HS-5 (cell line): ENCODE data around the gene LRRK1.

Experiments used
- DNase-seq: peaks from one replicate; pipeline ENCODE4 v3.0.0-alpha.2; 2012; ENCODE audit warnings: low read depth

LRRK1 gene

DNA sequence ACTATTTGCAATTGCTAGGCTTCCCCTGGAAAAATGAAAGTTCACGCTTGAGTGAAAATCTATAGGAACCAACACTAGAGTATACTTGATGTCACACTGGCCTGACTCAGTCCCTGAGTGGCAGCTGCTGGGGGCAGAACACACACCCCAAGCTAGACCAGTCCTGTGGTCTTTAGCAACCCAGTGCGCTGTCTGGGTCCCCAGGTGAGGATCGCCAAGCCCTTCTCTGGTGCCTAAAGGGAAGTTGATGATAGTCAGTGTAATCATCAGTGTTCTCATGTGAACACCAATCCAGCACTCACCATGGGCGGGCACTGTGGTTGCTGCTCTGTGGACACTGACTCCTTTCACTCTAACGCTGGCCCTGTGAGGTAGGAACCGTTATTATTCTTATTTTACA, 28.3 kb upstream of the LRRK1 start:
- DNase-seq = no peak

DNA sequence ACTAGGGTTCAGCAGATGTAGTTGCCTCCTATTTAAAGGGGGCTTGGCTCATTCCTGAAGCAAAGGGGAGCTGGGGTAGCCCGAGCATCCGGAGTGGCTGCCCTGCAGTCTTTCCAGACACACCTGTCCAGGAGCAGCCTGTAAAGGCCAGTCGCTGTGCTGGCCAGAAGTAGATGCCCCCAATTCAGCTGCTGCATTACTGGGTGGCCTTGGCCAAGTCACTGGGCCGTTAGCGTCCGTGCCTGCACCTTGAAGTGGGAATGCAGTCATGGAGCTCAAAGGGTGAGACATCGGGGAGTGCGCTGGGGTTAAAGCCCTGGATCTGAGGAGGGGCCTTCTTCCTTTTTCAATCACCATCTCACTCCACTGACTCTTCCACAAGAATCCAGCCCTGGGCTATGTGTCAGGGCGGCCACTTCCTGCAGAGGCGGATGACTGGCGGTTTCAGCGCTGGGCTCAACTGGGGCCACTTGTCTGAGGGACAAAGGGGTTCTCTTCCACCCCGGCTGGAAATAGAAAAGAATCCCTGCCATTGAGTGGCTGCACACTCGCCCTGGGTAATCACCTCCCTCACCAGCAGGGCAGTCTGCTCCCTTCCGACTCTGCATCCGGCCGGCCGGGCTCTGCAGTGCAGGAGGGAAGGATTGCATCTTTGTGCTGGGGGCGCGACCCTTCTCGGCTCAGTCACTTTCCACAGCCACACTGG, 27.7 kb upstream of the LRRK1 start:
- DNase-seq = no peak

- no peak for DNase-seq
These were observed 27.2 kb upstream of the LRRK1 start for GRCh38 chr15:100892013-100892355.

- no peak for DNase-seq
These were observed 25.7 kb upstream of the LRRK1 start for GRCh38 chr15:100893261-100893963.

DNA sequence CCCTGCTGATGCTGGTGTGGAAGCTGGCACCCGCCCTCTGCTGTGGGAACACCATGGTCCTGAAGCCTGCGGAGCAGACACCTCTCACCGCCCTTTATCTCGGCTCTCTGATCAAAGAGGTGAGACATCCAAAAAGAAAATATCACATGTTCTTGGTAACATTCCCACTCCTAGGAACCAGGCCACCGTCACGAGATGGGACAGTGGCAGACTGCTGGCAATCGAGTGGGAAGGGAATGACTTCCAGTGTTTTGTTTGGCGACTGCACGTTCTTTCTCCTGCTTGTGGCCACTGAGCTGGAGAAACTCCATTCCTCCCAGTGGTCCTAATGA, 25.2 kb upstream of the LRRK1 start:
- no peak for DNase-seq

DNA sequence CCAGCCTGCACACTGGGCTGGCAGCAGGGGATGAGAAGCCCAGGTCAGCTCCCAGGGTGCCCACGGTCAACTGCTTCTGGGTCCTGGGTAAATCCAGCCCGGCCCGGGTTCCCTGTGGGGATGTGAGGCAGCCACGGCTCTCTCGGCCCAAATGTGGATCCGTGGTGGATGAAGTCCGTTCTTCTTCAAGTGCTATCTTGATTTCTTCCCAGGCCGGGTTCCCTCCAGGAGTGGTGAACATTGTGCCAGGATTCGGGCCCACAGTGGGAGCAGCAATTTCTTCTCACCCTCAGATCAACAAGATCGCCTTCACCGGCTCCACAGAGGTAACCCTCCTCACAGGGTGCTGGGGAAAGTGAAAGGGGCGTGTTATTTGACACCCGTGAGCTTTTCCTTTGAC, 23.4 kb upstream of the LRRK1 start:
- DNase-seq = no peak

GRCh38 chr15:100897221-100898151, 21.7 kb upstream of the LRRK1 start:
- DNase-seq = no peak

- DNase-seq = no peak
These were observed 21.0 kb upstream of the LRRK1 start for GRCh38 chr15:100898152-100898490.

GRCh38 chr15:100898661-100899462, 20.3 kb upstream of the LRRK1 start:
- no peak for DNase-seq

- DNase-seq = no peak
These were observed 19.6 kb upstream of the LRRK1 start for GRCh38 chr15:100899601-100900000.

DNA sequence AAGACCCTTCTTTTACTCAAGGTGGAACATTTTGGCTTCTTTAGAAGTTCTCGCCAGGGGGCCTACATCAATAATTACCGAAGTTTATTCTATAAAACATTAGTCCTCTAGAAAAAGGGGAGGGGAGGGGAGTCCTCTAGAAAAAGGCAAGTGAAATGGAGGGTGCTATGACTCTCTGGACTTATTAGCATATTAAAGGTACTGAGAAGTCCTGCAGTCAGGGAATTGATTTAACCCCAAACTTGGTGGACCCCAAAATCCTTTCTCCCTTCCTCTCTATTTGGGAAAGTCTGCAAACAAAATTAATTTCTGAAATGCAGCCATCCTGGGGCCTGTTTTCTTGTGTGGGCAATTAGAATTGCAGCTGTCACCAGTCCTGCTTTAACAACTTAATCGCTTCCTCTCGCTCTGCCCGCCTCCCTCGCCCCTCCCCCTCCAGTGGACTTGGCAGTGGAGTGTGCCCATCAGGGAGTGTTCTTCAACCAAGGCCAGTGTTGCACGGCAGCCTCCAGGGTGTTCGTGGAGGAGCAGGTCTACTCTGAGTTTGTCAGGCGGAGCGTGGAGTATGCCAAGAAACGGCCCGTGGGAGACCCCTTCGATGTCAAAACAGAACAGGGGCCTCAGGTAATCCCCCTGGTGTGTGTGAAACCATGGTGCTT, 18.9 kb upstream of the LRRK1 start:
- no peak for DNase-seq

DNA sequence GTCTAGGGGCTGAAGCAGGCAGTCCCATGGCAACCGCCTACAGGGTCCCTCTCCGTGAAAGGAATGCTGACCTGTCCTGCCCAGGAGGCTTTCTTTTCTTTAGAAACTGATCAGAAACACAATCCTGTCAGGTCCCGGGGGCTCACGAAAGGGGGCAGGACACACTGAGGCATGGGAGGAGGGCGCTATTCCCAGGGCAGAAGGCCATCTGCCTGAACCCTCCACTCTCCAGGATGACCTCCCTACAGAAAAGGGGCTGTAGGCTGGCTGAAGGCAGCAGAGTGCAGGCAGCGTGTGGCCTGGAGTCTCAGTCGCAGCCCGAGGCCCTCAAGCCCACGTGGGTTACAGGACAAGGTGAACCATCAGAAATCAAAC, 18.4 kb upstream of the LRRK1 start:
- no peak for DNase-seq

DNA sequence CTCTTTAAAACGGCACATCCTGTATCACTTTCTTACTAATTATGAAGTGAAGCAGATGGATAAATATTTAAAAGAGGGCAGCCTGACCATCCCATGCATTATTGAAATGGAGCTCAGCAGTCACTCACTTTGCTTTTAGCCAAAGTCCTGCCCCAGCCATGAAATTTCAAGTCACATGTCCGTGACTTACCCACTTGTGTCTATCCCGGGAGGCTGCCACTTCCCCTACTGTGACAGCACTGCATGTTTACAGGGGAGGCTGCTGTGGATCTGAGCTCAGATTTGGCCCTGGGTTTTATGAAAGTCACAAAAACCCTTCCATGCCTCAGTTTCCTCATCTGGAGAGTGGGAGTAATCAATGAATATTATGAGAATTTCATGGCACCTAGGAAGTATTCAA, 17.9 kb upstream of the LRRK1 start:
- no peak for DNase-seq

DNA sequence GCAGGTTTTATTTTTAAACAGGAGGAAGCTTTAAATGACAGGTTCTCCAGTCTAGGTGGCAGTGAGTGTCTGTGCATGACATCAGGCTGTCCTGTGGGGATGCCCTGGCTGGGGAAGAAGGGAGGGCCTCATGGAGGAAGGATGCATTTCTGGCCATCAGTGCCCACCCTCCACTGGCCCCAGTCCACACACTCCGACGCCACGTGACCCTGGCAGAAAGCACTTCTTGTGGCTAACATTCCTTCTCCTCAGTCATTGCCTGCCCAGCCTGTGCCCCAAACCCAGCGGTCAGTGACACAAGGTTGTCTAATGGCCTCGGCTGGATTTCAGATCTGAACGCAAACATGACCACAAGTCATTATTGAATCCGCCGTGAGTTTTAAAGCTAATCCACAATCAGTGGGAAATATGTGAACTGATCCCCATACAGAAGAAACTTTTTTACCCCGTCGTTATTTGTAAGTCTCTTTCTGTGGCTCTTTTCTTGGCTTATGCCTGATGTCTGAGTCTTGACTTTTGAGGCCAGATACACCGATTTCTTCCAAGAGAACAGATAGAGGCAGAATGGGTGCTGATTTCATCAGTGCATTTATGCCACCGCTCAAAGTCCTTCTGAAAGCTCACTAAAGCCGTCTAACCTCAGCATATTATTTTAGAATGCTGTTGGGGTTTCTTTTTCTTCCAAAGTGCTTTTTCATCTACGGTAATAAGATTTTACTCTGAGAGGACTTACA, 17.3 kb upstream of the LRRK1 start:
- DNase-seq = no peak

- no peak for DNase-seq
These were observed 16.6 kb upstream of the LRRK1 start for GRCh38 chr15:100902436-100903167.

DNA sequence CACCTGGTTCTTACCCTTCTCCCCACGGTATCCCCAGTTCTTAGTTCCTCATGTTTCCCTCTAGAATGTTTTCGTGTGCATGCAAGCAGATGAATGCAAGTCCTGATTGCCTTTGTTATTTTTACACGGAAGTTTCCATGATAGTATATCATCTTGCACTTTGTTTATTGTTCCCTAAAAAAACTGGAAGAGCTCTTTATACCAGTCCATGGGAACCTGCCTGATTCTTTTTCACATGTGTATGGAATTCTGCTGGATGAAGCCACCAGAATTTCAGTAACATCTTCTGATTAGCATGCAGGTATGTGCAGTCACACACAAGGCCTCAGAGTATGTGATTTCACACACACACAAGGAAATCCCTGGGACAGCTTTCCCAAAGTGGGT, 16.0 kb upstream of the LRRK1 start:
- no peak for DNase-seq

GRCh38 chr15:100905850-100906249, 13.3 kb upstream of the LRRK1 start:
- DNase-seq = no peak

GRCh38 chr15:100908466-100908865, 10.7 kb upstream of the LRRK1 start:
- DNase-seq = no peak

- DNase-seq = no peak
These were observed 9.6 kb upstream of the LRRK1 start for GRCh38 chr15:100909565-100909964.
